HEK293 (cell line): ENCODE results near the gene WDR18.

Experiments used
- KLF17 ChIP-seq: fragments of 450-650 bp; formaldehyde crosslinking; IDR thresholded peaks from 2 replicates; pipeline ENCODE4 v1.5.1; 2016; ENCODE audit warnings: missing biosample characterization, missing genetic modification characterization
- MZF1 ChIP-seq: fragments of 450-650 bp; formaldehyde crosslinking; IDR thresholded peaks from 2 replicates; pipeline ENCODE4 v1.5.1; 2017; ENCODE audit warnings: missing biosample characterization, missing genetic modification characterization, borderline replicate concordance
- SALL2 ChIP-seq: fragments of 450-650 bp; formaldehyde crosslinking; IDR thresholded peaks from 2 replicates; pipeline ENCODE4 v1.5.0; 2017; ENCODE audit warnings: missing biosample characterization, mild to moderate bottlenecking, missing genetic modification characterization, borderline replicate concordance
- SETDB1 ChIP-seq: IDR thresholded peaks from one replicate; pipeline ENCODE4 v1.6.1; 2017; ENCODE audit warnings: mild to moderate bottlenecking, low read length, moderate library complexity, mixed read lengths; ENCODE audit not compliant: insufficient read length
- SP2 ChIP-seq: fragments of 450-650 bp; formaldehyde crosslinking; IDR thresholded peaks from 2 replicates; pipeline ENCODE4 v1.5.1; 2016; ENCODE audit warnings: missing biosample characterization, missing genetic modification characterization
- YY2 ChIP-seq: fragments of 450-650 bp; formaldehyde crosslinking; IDR thresholded peaks from 2 replicates; pipeline ENCODE4 v1.5.1; 2016; ENCODE audit warnings: missing biosample characterization, missing genetic modification characterization
- ZBTB1 ChIP-seq: fragments of 450-650 bp; formaldehyde crosslinking; IDR thresholded peaks from 2 replicates; pipeline ENCODE4 v1.5.1; 2016; ENCODE audit warnings: missing biosample characterization, missing genetic modification characterization
- ZBTB11 ChIP-seq: fragments of 450-650 bp; formaldehyde crosslinking; conservative IDR thresholded peaks from 2 replicates; pipeline ENCODE4 v1.5.1; 2016; ENCODE audit warnings: low read depth, missing biosample characterization, missing genetic modification characterization
- ZEB2 ChIP-seq: fragments of 450-650 bp; formaldehyde crosslinking; IDR thresholded peaks from 2 replicates; pipeline ENCODE4 v1.5.1; 2016; ENCODE audit warnings: missing biosample characterization, missing genetic modification characterization
- ZFP69B ChIP-seq: fragments of 450-650 bp; formaldehyde crosslinking; IDR thresholded peaks from 2 replicates; pipeline ENCODE4 v1.5.1; 2016; ENCODE audit warnings: missing biosample characterization, missing genetic modification characterization
- ZIC2 ChIP-seq: fragments of 450-650 bp; formaldehyde crosslinking; IDR thresholded peaks from 2 replicates; pipeline ENCODE4 v1.5.1; 2016; ENCODE audit warnings: missing biosample characterization, missing genetic modification characterization
- ZNF133 ChIP-seq: fragments of 450-650 bp; formaldehyde crosslinking; IDR thresholded peaks from 2 replicates; pipeline ENCODE4 v1.5.1; 2016; ENCODE audit warnings: missing biosample characterization, missing genetic modification characterization
- ZNF16 ChIP-seq: fragments of 450-650 bp; formaldehyde crosslinking; IDR thresholded peaks from 2 replicates; pipeline ENCODE4 v1.5.1; 2016; ENCODE audit warnings: low read depth, missing biosample characterization, missing genetic modification characterization
- ZNF174 ChIP-seq: fragments of 450-650 bp; formaldehyde crosslinking; IDR thresholded peaks from 2 replicates; pipeline ENCODE4 v1.5.0; 2017; ENCODE audit warnings: missing biosample characterization, mild to moderate bottlenecking, missing genetic modification characterization
- ZNF211 ChIP-seq: fragments of 450-650 bp; formaldehyde crosslinking; IDR thresholded peaks from 2 replicates; pipeline ENCODE4 v1.5.1; 2016; ENCODE audit warnings: low read depth, missing biosample characterization, missing genetic modification characterization
- ZNF239 ChIP-seq: fragments of 450-650 bp; formaldehyde crosslinking; IDR thresholded peaks from 2 replicates; pipeline ENCODE4 v1.5.1; 2016; ENCODE audit warnings: missing biosample characterization, missing genetic modification characterization
- ZNF501 ChIP-seq: fragments of 450-650 bp; formaldehyde crosslinking; IDR thresholded peaks from 2 replicates; pipeline ENCODE4 v1.5.1; 2016; ENCODE audit warnings: missing biosample characterization, missing genetic modification characterization
- ZNF510 ChIP-seq: fragments of 450-650 bp; formaldehyde crosslinking; IDR thresholded peaks from 2 replicates; pipeline ENCODE4 v1.5.1; 2018; ENCODE audit warnings: mild to moderate bottlenecking, missing genetic modification characterization, missing biosample characterization; ENCODE audit not compliant: insufficient replicate concordance
- ZNF560 ChIP-seq: fragments of 450-650 bp; formaldehyde crosslinking; IDR thresholded peaks from 2 replicates; pipeline ENCODE4 v1.5.1; 2017; ENCODE audit warnings: missing biosample characterization, missing genetic modification characterization, borderline replicate concordance
- ZNF692 ChIP-seq: fragments of 450-650 bp; formaldehyde crosslinking; IDR thresholded peaks from 2 replicates; pipeline ENCODE4 v1.5.1; 2016; ENCODE audit warnings: missing biosample characterization, missing genetic modification characterization
- ZNF707 ChIP-seq: fragments of 450-650 bp; formaldehyde crosslinking; IDR thresholded peaks from 2 replicates; pipeline ENCODE4 v1.5.1; 2016; ENCODE audit warnings: missing biosample characterization, missing genetic modification characterization
- ZNF76 ChIP-seq: fragments of 450-650 bp; formaldehyde crosslinking; IDR thresholded peaks from 2 replicates; pipeline ENCODE4; 2016; ENCODE audit warnings: low read depth, missing biosample characterization, missing genetic modification characterization, borderline replicate concordance
- ZSCAN23 ChIP-seq: fragments of 450-650 bp; formaldehyde crosslinking; IDR thresholded peaks from 2 replicates; pipeline ENCODE4 v1.5.1; 2016; ENCODE audit warnings: missing biosample characterization, missing genetic modification characterization
- TF ChIP-seq, protein P1 (sequence below): fragments of 450-650 bp; formaldehyde crosslinking; IDR thresholded peaks from 2 replicates; pipeline ENCODE4 v1.5.1; 2016; ENCODE audit warnings: missing biosample characterization, missing genetic modification characterization
- TF ChIP-seq, protein P2 (sequence below): fragments of 450-650 bp; IDR thresholded peaks from 2 replicates; pipeline ENCODE4 v1.5.1; 2018; ENCODE audit warnings: missing biosample characterization, missing genetic modification characterization
- TF ChIP-seq, protein P3 (sequence below): fragments of 450-650 bp; formaldehyde crosslinking; IDR thresholded peaks from 2 replicates; pipeline ENCODE4; 2016; ENCODE audit warnings: missing biosample characterization, missing genetic modification characterization
- TF ChIP-seq, protein P4 (sequence below): fragments of 450-650 bp; formaldehyde crosslinking; IDR thresholded peaks from 2 replicates; pipeline ENCODE4 v1.5.1; 2016; ENCODE audit warnings: missing biosample characterization, missing genetic modification characterization

The WDR18 gene

DNA sequence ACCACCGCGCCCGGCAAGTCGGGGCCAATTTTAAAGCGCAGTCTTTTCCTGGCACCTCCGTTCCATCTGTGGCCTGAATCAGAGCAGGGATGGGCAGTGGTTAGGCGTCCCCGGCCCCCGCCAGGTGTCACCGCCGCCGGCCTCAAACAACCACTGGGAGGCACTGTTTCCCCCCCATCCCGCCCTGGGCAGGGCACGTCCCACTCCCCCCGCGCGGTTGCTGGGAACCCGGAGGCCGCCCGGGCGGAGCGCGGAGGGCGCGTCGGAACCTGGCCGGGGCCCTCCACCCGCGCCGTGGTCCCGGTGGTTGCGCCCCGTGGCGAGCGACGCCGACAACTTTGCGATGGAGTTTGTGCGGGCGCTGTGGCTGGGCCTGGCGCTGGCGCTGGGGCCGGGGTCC lies 15.9 kb downstream of the WDR18 start, which contains the start of gene GRIN3B (continued):
- TF ChIP-seq, protein P1, sequence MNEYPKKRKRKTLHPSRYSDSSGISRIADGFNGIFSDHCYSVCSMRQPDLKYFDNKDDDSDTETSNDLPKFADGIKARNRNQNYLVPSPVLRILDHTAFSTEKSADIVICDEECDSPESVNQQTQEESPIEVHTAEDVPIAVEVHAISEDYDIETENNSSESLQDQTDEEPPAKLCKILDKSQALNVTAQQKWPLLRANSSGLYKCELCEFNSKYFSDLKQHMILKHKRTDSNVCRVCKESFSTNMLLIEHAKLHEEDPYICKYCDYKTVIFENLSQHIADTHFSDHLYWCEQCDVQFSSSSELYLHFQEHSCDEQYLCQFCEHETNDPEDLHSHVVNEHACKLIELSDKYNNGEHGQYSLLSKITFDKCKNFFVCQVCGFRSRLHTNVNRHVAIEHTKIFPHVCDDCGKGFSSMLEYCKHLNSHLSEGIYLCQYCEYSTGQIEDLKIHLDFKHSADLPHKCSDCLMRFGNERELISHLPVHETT (tag by site-specific recombination), result peak; percentile 82
- TF ChIP-seq ZIC2 (peak; percentile 61), ZSCAN23 (tag by site-specific recombination) (no peak), ZFP69B (tag by site-specific recombination) (0 out of 2 replicates have a peak, but pooled peaks have one; percentile 53), ZNF16 (tag by site-specific recombination) (no peak), ZNF692 (tag by site-specific recombination) (peak; percentile 63), ZNF133 (tag by site-specific recombination) (no peak), ZNF211 (tag by site-specific recombination) (no peak), MZF1 (tag by site-specific recombination) (no peak), KLF17 (tag by site-specific recombination) (peak; percentile 93), ZNF707 (no peak), ZNF76 (tag by site-specific recombination) (peak; percentile 69), ZNF510 (tag by site-specific recombination) (no peak), SALL2 (tag by site-specific recombination) (no peak), SETDB1 (no peak), ZNF501 (tag by site-specific recombination) (no peak), SP2 (tag by site-specific recombination) (peak; percentile 30), ZNF174 (tag by site-specific recombination) (no peak), ZEB2 (tag by site-specific recombination) (peak; percentile 81), ZBTB11 (tag by site-specific recombination) (peak; percentile 35; the same call in 1 of the 2 replicates), ZNF560 (tag by site-specific recombination) (0 out of 2 replicates have a peak, but pooled peaks have one; percentile 6), ZBTB1 (tag by site-specific recombination) (no peak), ZNF239 (tag by site-specific recombination) (no peak), YY2 (0 out of 2 replicates have a peak, but pooled peaks have one; percentile 26)
- TF ChIP-seq, protein P2, sequence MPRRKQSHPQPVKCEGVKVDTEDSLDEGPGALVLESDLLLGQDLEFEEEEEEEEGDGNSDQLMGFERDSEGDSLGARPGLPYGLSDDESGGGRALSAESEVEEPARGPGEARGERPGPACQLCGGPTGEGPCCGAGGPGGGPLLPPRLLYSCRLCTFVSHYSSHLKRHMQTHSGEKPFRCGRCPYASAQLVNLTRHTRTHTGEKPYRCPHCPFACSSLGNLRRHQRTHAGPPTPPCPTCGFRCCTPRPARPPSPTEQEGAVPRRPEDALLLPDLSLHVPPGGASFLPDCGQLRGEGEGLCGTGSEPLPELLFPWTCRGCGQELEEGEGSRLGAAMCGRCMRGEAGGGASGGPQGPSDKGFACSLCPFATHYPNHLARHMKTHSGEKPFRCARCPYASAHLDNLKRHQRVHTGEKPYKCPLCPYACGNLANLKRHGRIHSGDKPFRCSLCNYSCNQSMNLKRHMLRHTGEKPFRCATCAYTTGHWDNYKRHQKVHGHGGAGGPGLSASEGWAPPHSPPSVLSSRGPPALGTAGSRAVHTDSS (tag by site-specific recombination), result no peak
- TF ChIP-seq, protein P3, sequence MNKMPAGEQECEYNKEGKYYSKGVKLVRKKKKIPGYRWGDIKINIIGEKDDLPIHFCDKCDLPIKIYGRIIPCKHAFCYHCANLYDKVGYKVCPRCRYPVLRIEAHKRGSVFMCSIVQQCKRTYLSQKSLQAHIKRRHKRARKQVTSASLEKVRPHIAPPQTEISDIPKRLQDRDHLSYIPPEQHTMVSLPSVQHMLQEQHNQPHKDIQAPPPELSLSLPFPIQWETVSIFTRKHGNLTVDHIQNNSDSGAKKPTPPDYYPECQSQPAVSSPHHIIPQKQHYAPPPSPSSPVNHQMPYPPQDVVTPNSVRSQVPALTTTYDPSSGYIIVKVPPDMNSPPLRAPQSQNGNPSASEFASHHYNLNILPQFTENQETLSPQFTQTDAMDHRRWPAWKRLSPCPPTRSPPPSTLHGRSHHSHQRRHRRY, result no peak
- TF ChIP-seq, protein P4, sequence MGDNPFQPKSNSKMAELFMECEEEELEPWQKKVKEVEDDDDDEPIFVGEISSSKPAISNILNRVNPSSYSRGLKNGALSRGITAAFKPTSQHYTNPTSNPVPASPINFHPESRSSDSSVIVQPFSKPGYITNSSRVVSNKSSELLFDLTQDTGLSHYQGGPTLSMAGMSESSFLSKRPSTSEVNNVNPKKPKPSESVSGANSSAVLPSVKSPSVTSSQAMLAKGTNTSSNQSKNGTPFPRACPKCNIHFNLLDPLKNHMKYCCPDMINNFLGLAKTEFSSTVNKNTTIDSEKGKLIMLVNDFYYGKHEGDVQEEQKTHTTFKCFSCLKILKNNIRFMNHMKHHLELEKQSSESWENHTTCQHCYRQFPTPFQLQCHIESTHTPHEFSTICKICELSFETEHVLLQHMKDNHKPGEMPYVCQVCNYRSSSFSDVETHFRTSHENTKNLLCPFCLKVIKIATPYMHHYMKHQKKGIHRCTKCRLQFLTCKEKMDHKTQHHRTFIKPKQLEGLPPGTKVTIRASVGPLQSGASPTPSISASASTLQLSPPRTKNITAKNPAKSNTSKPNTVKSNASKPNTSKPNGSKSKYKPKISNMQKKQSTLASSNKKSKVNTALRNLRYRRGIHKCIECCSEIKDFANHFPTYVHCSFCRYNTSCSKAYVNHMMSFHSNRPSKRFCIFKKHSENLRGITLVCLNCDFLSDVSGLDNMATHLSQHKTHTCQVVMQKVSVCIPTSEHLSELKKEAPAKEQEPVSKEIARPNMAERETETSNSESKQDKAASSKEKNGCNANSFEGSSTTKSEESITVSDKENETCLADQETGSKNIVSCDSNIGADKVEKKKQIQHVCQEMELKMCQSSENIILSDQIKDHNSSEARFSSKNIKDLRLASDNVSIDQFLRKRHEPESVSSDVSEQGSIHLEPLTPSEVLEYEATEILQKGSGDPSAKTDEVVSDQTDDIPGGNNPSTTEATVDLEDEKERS (tag by site-specific recombination), result no peak
